NB4 (cell line): Measurements from ENCODE around the gene ACACA.

Experiments used
- DNase-seq: peaks from one replicate; pipeline ENCODE4 v3.0.0; 2010; ENCODE audit warnings: low read depth
- H3K4me3 ChIP-seq: one replicate; pipeline ENCODE4 v1.5.1; 2011; ENCODE audit warnings: mild to moderate bottlenecking, low read depth, low read length, moderate library complexity
- MYC ChIP-seq: IDR thresholded peaks from 2 replicates; pipeline ENCODE4 v1.6.1; 2011; ENCODE audit warnings: low read depth, low read length
- POLR2A ChIP-seq: IDR thresholded peaks from 2 replicates; pipeline ENCODE4 v1.6.1; 2011; ENCODE audit warnings: mild to moderate bottlenecking; ENCODE audit not compliant: insufficient read length; ENCODE audit errors: extremely low read depth
- TF ChIP-seq, protein P1 (sequence below): IDR thresholded peaks from 2 replicates; pipeline ENCODE4 v1.6.1; 2011; ENCODE audit warnings: low read depth, low read length
- TF ChIP-seq, protein P2 (sequence below): IDR thresholded peaks from one replicate; pipeline ENCODE4 v1.5.1; 2012; ENCODE audit warnings: low read depth, low read length

ACACA gene

GRCh38 chr17:37255432-37255831, 151.2 kb downstream of the ACACA start:
- no peak overlapping the region for H3K4me3 ChIP-seq
- no peak for DNase-seq
- TF ChIP-seq, protein P1, sequence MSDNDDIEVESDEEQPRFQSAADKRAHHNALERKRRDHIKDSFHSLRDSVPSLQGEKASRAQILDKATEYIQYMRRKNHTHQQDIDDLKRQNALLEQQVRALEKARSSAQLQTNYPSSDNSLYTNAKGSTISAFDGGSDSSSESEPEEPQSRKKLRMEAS = no peak
- TF ChIP-seq POLR2A (no peak), MYC (no peak)
- TF ChIP-seq, protein P2, sequence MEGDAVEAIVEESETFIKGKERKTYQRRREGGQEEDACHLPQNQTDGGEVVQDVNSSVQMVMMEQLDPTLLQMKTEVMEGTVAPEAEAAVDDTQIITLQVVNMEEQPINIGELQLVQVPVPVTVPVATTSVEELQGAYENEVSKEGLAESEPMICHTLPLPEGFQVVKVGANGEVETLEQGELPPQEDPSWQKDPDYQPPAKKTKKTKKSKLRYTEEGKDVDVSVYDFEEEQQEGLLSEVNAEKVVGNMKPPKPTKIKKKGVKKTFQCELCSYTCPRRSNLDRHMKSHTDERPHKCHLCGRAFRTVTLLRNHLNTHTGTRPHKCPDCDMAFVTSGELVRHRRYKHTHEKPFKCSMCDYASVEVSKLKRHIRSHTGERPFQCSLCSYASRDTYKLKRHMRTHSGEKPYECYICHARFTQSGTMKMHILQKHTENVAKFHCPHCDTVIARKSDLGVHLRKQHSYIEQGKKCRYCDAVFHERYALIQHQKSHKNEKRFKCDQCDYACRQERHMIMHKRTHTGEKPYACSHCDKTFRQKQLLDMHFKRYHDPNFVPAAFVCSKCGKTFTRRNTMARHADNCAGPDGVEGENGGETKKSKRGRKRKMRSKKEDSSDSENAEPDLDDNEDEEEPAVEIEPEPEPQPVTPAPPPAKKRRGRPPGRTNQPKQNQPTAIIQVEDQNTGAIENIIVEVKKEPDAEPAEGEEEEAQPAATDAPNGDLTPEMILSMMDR = no peak

DNA sequence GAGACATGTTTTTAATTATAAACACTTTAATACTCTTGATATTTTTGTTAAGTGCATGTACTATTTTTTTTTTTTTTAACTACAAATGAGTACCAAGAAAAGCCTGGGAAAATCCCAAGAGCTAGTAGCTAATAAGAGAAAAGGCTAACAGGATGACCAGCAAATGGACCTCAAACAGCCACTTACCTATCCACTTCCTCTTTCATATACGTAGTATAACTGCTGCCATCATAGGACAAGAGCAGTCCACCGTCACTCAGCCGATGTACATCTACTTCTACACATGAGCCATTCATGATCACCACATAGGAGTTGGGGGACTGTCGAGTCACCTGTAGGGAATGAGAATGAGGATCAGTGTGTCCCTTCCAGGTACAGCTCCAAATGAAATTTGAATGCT, 158.8 kb downstream of the ACACA start:
- DNase-seq = peak; percentile 15
- TF ChIP-seq, protein P1 = no peak
- TF ChIP-seq MYC (no peak), POLR2A (no peak)
- TF ChIP-seq, protein P2 = no peak
- no peak overlapping the region for H3K4me3 ChIP-seq

GRCh38 chr17:37246085-37246484, 160.6 kb downstream of the ACACA start:
- TF ChIP-seq MYC = no peak
- TF ChIP-seq, protein P1 = no peak
- TF ChIP-seq POLR2A = no peak
- TF ChIP-seq, protein P2 = no peak
- no peak overlapping the region for H3K4me3 ChIP-seq
- no peak for DNase-seq

GRCh38 chr17:37240381-37240780, 166.3 kb downstream of the ACACA start:
- no peak for DNase-seq
- H3K4me3 ChIP-seq = no peak overlapping the region
- no peak for TF ChIP-seq MYC
- no peak for TF ChIP-seq POLR2A
- TF ChIP-seq, protein P1 = no peak
- TF ChIP-seq, protein P2 = no peak

DNA sequence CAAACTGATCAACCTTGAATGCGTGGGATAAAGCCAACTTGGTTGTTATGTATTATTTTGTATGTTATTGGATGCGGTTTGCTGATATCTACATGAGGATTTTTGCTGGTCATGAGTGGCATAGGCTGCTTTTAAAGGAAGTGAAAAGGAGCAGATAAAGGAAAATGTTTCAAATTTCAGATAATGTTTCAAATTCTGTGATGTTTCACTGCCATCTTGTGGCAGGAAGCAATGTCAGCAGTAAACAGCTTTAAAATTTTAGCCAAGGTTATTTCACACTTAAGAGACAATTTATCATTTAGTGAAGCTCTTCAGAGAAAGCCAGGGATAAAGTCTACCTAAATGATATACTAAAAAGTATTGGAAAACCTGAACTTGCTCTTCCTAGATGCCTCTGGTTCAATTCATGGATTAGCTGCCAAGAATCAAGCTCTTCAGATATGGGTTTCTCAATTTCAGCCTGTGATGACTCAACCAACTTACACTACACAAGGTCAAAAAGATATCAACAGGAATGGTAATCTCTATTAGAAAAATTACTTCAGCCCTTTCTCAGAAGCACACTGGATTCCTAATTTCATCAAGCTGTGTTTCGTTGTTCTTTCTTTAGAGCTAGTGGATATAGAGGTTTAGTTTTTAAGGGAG, 166.8 kb downstream of the ACACA start:
- no peak overlapping the region for H3K4me3 ChIP-seq
- TF ChIP-seq POLR2A (no peak), MYC (no peak)
- TF ChIP-seq, protein P1 = no peak
- TF ChIP-seq, protein P2 = peak; percentile 46
- DNase-seq = peak; percentile 57
